Activated naive CD8-positive, alpha-beta T cell treated with anti-CD3 and anti-CD28 coated beads, Interleukin-2, amount 50 U/mL, for 24 hours (primary cell): ENCODE results near the gene GRB10.

Experiments used
- ATAC-seq: fragments of 150-1000 bp; cut with Tn5 transposase; one replicate; pipeline ENCODE4 v1.10.0; 2021
- DNase-seq: peaks from one replicate; pipeline ENCODE4 v3.0.0; 2021
- H3K27ac Mint-ChIP-seq: one replicate; pipeline ENCODE4 v1.8.0; 2021; ENCODE audit warnings: mild to moderate bottlenecking, mixed read lengths
- H3K27me3 Mint-ChIP-seq: one replicate; pipeline ENCODE4 v1.8.0; 2021; ENCODE audit warnings: mixed read lengths
- H3K36me3 Mint-ChIP-seq: one replicate; pipeline ENCODE4 v1.8.0; 2021; ENCODE audit warnings: low read depth, mixed read lengths
- H3K4me1 Mint-ChIP-seq: one replicate; pipeline ENCODE4 v1.8.0; 2021; ENCODE audit warnings: mixed read lengths
- H3K4me3 Mint-ChIP-seq: one replicate; pipeline ENCODE4 v1.8.0; 2021; ENCODE audit warnings: mild to moderate bottlenecking, moderate library complexity, mixed read lengths
- H3K9me3 Mint-ChIP-seq: one replicate; pipeline ENCODE4 v1.8.0; 2021; ENCODE audit warnings: mixed read lengths

GRB10 gene

DNA sequence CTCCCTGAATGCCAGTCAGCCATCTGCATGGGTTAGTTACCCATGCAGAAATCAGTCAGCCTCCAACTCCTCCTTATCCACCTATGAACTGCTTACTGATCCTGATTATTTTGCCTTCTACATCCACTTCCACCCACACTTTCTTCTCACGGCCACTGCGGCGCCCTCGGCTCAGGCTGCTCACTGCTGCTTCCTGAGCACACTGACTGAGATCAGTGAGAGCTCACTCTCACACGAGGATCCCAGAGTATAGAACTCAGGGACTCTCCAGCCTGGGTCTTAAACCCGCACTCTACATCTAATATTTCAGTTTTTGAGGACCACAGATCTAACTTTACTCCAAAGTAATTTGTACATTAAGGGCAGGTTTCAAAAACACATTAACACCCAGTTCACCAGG is 64.4 kb downstream of the GRB10 start:
- no peaks in the 10 kb centered on the region for H3K4me1 Mint-ChIP-seq
- H3K36me3 Mint-ChIP-seq: no peaks in the 10 kb centered on the region
- no peaks in the 10 kb centered on the region for H3K9me3 Mint-ChIP-seq
- no peak overlapping the region for H3K27ac Mint-ChIP-seq
- DNase-seq (no peak), ATAC-seq (no peak)
- peaks cover 5% of the 10 kb centered on the region for H3K27me3 Mint-ChIP-seq
- H3K4me3 Mint-ChIP-seq: no peak overlapping the region

DNA sequence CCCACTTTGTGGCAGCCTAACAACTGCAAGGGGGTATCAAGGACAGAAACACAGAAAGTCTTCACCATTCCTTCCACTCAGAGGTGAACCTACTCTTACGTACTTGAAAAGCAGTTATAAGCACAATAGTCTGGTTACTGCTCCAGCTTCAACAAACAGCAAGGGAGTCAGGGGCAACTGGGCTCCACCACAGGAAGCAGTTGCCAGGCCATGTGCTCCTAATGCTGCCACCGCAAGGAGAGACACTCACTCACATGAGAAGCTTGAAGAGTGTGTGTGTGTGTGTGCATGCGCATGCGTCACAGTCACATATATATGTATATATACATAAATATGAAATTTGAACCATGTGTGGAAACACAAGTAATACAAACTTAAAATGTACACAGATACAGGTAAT is 65.5 kb downstream of the GRB10 start:
- H3K27ac Mint-ChIP-seq: no peak overlapping the region
- no peak for ATAC-seq
- no peaks in the 10 kb centered on the region for H3K9me3 Mint-ChIP-seq
- no peaks in the 10 kb centered on the region for H3K4me1 Mint-ChIP-seq
- no peak for DNase-seq
- no peak overlapping the region for H3K4me3 Mint-ChIP-seq
- peaks cover 5% of the 10 kb centered on the region for H3K27me3 Mint-ChIP-seq
- H3K36me3 Mint-ChIP-seq: no peaks in the 10 kb centered on the region

DNA sequence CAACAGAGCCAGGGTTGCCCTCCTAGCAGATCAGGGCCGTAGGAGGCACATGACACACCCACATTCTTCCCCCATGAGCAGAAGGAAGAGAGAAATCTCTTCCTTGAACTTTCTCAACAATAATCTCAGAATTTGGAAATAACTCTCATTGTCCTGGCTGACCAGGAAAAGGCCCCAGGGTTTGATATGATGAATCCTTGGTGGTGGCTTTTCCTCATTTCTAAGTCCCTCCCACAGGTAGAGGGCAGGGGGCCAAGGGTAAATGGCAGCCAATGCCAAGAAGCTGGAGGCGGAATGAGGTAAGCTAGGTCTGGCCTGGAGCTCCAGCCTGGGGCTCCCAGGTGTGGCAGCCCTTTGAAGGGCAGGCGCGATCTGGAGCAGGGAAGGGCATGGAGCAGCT is 67.8 kb downstream of the GRB10 start:
- ATAC-seq: no peak
- DNase-seq: no peak
- peaks cover 4% of the 10 kb centered on the region for H3K27me3 Mint-ChIP-seq
- no peak overlapping the region for H3K4me3 Mint-ChIP-seq
- H3K9me3 Mint-ChIP-seq: no peaks in the 10 kb centered on the region
- no peaks in the 10 kb centered on the region for H3K36me3 Mint-ChIP-seq
- no peaks in the 10 kb centered on the region for H3K4me1 Mint-ChIP-seq
- no peak overlapping the region for H3K27ac Mint-ChIP-seq

DNA sequence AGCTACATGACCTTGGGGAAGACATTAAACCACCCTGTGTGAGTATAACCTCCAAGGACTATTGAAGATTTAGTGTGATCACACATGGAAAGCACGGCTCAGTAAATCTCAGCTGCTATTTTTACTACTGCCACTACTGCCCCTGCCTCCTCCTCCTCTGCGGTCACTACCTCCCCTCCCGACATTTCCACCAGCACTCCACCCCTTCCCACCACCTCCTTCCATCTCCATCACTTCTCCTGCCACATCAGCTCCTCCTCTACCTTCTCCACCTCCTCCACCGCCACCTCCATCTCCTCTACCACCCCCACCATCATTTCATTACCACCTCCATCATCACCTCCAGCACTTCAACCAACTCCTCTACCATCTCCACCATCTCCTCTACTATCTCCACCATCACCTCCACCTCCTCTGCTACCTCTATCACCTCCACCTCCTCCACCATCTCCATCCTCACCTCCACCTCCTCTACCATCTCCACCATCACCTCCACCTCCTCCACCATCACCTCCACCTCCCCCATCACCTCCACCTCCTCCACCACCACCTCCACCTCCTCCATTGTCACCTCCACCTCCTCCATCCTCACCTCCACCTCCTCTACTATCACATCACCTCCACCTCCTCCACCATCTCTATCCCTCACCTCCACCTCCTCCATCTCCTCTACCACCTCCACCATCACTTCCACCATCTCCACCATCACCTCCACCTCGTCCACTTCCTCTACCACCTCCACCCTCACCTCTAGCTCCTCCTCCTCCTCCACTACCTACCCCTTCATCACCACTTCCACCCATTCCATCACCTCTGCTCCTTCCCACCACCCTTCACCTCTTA is 69.4 kb downstream of the GRB10 start:
- Mint-ChIP-seq H3K27ac (no peak overlapping the region), H3K36me3 (no peaks in the 10 kb centered on the region)
- ATAC-seq: no peak

DNA sequence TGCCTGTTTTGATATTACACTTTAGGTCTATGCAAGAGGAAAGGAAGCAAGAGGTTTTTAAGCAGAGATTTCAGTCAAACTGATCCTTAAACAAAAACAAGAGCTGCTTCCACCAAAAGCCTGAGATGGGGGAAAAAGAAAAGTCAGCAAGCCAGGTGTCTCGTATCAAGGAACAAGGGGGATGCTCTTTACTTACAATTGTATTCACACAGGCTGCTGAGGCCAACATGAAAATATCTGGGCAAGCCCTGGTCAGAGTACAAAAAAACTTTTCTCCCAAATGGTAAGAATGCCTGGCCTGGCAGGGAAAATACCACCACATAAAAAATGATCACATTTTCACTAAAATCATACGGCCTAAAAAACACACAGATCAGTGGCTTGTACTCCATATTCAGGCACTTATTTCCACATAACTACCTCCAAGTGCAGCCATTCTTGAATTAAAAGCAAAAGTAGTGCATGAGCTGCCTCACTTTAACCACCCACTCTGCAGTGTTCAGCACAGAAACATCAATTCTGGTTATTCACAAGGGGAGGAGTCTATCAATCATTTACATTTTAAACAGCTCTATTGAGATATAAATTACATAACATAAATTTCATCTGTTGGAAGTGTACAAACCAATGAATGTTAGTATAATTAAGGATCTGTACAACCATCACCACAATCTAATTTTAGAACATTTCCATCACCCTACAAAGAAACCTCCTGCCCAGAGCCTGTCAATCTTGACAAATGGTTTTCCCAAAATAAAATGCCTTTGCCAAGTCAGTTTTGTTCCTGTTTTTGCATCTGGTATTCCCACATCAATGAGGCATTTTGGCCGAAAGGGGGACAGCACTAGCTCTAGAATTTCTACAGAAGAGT is 70.2 kb downstream of the GRB10 start:
- Mint-ChIP-seq H3K27ac (no peak overlapping the region), H3K9me3 (no peaks in the 10 kb centered on the region), H3K4me1 (no peaks in the 10 kb centered on the region), H3K27me3 (peaks cover 4% of the 10 kb centered on the region), H3K4me3 (no peak overlapping the region), H3K36me3 (no peaks in the 10 kb centered on the region)
- DNase-seq: no peak
- ATAC-seq: no peak

More for the DNA sequence above, 69.4 kb downstream of the GRB10 start:
- Mint-ChIP-seq H3K9me3 (no peaks in the 10 kb centered on the region), H3K4me3 (no peak overlapping the region), H3K4me1 (no peaks in the 10 kb centered on the region), H3K27me3 (peaks cover 4% of the 10 kb centered on the region)
- DNase-seq: no peak

DNA sequence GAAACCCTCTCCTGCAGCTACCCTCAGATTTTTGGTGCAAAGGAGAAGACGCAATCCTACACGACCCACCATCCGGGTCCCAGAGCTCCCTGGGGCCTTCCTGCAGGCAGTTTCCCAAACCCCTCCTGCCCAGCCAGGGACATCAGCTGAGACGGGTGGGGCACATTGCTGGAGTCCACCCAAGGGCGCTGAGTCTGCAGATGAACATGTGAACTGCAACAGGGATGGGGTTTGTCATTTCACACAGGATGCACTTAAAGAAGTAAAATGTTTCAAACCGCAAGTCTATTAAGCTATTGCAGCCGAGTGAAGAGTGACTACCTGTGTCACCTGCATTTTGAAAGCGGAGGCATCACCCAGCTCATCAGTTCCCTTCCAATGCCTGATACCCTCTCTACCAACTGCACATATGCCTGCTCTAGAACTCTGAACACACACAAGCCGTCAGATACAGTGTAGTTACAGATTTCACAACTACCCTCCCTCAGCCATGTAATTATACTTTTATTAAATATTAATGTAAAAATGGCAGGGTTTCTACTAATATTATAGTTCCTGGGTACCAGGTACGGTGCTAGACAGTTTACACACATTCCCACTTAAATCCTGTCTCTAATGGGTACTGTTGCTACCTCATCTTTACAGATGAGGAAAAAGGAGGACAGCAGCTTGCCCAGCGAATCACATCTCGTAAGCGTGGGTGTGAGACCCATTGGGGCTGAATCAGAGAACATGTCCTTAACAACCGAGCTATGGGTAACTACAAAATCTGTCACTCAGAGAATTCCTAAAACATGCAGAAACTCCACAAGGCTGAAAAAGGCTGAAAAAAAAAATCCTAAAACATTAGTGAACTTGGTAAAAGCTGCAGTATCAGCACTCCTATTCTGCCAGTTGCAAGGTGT is 71.2 kb downstream of the GRB10 start:
- Mint-ChIP-seq H3K27ac (no peak overlapping the region), H3K36me3 (no peaks in the 10 kb centered on the region), H3K9me3 (no peaks in the 10 kb centered on the region), H3K27me3 (peaks cover 4% of the 10 kb centered on the region), H3K4me1 (peaks cover 2% of the 10 kb centered on the region), H3K4me3 (no peak overlapping the region)
- no peak for ATAC-seq
- DNase-seq: no peak

DNA sequence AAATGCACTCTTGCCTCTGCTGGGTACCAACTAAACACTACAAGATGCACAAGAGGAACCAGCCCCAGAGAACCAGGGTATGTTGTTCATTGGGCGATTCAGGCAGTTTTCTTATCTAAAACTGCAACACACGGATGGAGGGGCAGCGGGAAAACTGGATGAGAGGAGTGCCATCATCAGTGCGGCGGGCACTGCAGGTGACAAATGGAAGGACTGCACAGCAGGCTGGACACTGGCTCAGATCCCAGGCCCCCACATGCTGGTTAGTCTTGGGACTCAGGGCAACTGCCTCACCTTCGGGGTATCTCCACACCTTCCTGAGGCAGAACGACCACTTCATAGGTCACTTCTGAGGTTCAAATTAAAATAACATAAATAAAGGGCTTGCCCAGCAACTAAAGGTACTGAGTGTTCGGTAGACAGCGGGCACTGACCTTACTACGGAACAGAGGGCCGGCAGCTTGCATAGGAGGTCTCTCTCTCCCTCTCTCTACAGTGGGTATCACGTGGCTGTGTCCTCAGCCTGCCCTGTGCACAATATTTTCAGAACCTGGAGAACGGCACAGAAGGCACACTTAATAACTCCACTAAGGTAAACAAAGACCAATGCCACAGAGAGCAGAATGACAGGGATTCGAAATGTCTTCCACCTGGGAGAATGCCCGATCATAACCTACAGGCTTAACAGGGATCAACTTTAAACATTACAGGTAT is 72.1 kb downstream of the GRB10 start:
- Mint-ChIP-seq H3K27me3 (peaks cover 4% of the 10 kb centered on the region), H3K36me3 (no peaks in the 10 kb centered on the region), H3K4me1 (peaks cover 2% of the 10 kb centered on the region), H3K27ac (no peak overlapping the region), H3K4me3 (no peak overlapping the region), H3K9me3 (no peaks in the 10 kb centered on the region)
- ATAC-seq (no peak), DNase-seq (no peak)

DNA sequence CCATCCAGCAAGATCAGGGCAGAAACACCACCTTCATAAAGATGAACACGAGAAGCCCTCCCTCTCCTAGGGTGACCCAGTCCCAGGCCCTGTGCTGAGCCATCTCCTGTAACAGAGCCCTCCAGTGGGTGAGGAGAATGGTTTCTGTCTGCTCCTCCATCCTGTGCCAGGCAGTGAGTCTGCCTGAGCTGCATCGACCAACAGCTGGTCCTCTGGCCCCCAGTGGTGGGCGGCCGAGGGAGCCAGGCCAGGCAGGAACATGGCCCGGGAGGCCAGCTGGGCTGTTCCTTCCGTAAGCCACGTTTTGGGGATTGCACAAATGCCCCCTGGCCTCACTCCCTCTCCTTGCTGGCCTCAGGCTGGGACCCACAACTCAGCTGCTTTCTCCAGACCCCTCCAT is 73.5 kb downstream of the GRB10 start:
- Mint-ChIP-seq H3K9me3 (no peaks in the 10 kb centered on the region), H3K4me1 (peaks cover 2% of the 10 kb centered on the region), H3K27me3 (peaks cover 4% of the 10 kb centered on the region), H3K4me3 (no peak overlapping the region), H3K36me3 (no peaks in the 10 kb centered on the region), H3K27ac (no peak overlapping the region)
- DNase-seq (no peak), ATAC-seq (no peak)

DNA sequence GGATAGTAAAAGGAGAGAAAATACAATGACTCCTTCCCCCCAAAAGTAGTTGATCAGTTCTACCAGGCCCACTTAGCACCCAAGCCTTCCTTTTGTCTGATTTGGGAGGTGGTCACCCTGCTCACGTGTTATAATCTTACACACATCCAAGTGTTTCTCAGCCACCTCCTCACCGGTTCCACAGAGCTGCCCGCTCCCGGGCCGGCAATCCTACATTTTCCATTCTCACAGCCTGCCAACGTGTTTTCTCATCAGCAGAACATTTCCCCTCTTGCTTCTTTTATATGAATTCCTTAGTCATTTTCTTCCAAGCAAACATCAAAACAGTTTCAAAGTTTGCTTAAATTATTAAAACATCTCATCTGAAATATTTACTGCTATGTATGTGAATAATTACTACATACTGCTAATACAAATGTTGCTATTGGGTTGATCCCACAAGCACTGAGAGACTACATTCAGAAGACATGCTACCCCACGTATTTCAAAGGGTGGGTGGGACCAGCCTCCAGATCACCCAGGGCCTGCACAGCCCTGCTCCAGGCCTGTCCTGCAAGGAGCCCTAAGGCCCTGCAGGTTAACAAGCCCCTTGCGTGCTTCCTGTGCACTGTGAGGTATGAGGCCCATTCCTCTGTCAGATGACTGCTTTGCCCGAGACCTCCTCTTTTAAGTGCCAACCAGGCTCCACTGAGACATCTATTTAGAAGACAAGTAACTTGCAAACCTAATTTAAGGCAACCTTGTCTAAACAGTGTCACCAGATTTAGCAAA is 75.3 kb downstream of the GRB10 start:
- Mint-ChIP-seq H3K9me3 (no peaks in the 10 kb centered on the region), H3K4me3 (no peak overlapping the region), H3K4me1 (peaks cover 2% of the 10 kb centered on the region), H3K27me3 (peaks cover 2% of the 10 kb centered on the region), H3K27ac (no peak overlapping the region), H3K36me3 (no peaks in the 10 kb centered on the region)
- ATAC-seq: no peak
- no peak for DNase-seq

DNA sequence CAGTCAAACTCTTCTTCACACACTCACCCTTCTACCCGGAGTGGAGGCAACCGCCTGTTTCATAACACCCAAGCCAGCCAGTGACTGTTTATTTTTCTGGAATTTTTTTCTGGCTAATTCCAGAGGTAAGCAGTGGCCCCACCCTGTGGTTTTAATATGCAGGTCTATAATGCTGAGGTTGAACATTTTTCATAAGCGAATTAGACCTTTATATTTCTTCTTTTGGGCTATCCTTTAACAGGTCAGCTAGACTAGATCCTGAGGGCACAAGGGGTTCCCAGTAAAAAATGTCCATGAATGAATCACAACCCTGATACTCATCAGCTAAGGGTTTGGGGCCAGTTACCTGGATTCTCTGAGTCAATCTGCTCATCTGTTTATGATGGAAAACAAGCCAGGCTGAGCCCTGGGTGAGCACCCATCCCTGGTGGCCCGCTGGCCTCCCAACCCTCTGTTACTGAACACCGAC is 76.2 kb downstream of the GRB10 start:
- DNase-seq (no peak), ATAC-seq (no peak)

DNA sequence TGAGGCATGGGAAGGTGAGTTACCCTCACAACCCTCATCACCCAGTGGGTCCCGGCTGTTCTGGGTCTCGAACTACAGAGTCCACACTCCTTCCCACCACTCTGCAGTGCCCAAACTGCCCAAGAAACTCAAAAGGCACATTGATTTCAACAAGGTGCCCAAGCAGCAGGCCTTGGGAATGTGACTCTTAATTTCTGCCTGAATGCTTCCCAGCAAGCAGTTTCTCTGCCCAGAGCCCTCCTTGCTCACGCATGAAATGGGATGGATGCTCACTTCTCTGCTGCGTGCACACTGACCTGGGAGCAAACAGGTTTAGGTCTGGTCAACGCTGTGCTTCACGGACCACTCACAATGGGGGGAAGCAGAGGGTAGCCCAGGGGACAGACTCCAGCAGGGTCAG is 77.9 kb downstream of the GRB10 start:
- ATAC-seq: no peak
- H3K27me3 Mint-ChIP-seq: peaks cover 2% of the 10 kb centered on the region
- no peak overlapping the region for H3K27ac Mint-ChIP-seq
- H3K4me1 Mint-ChIP-seq: peaks cover 5% of the 10 kb centered on the region
- H3K9me3 Mint-ChIP-seq: no peaks in the 10 kb centered on the region
- no peak overlapping the region for H3K4me3 Mint-ChIP-seq
- DNase-seq: no peak
- no peaks in the 10 kb centered on the region for H3K36me3 Mint-ChIP-seq

More for the DNA sequence above, 76.2 kb downstream of the GRB10 start:
- Mint-ChIP-seq H3K27me3 (peaks cover 2% of the 10 kb centered on the region), H3K36me3 (no peaks in the 10 kb centered on the region), H3K4me3 (no peak overlapping the region), H3K9me3 (no peaks in the 10 kb centered on the region), H3K27ac (no peak overlapping the region), H3K4me1 (peaks cover 2% of the 10 kb centered on the region)

DNA sequence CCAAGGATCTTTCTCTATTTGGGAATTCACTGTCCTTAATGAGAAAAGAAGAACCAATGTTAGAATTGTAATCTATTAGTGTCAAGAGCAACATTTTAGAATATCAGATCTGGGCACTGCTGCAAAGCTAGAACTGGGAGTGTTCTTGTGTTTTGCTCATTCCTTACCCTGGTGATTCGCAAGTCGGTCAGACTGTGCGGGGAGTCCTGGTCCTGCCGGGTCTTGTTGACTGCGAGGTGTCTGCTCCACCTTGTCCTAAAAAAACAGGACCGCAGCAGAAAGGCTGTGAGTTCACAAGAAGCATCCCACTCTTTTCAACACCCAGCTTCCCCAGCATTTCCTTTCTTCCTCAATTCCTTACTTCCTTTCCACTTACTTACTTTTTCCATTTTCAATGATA is 79.0 kb downstream of the GRB10 start:
- ATAC-seq: no peak
- H3K9me3 Mint-ChIP-seq: no peaks in the 10 kb centered on the region
- H3K36me3 Mint-ChIP-seq: no peaks in the 10 kb centered on the region
- no peak for DNase-seq
- peaks cover 8% of the 10 kb centered on the region for H3K4me1 Mint-ChIP-seq
- no peak overlapping the region for H3K27ac Mint-ChIP-seq
- H3K27me3 Mint-ChIP-seq: peaks cover 2% of the 10 kb centered on the region
- H3K4me3 Mint-ChIP-seq: no peak overlapping the region

DNA sequence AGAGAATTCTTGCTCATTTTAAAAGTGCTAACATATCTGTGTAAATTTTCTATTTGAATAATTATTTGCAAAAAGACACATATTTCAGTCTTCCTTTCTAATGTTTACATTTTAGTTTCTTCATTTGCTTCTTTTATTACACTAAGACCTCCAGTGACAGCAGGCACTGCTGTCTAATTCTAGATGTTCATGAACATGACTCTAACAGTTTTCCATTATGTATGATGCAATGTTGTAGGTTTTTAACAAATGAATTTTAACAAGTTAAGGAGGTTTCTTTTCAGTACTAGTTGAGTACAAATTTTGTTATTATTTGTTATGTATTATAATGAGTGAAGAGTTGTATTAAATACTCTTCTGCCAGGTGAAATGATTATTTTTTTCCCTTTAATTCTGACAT is 83.6 kb downstream of the GRB10 start:
- Mint-ChIP-seq H3K36me3 (no peaks in the 10 kb centered on the region), H3K27ac (no peak overlapping the region), H3K4me3 (no peak overlapping the region), H3K27me3 (peaks cover 2% of the 10 kb centered on the region), H3K4me1 (peaks cover 6% of the 10 kb centered on the region), H3K9me3 (no peaks in the 10 kb centered on the region)
- DNase-seq (no peak), ATAC-seq (no peak)
